Activated CD8-positive, alpha-beta T cell treated with anti-CD3 and anti-CD28 coated beads for 36 hours (primary cell): Measurements from ENCODE around the gene MEF2D. TPM values are rescaled to one million over a fixed set of nuclear protein-coding genes. Genes with fewer than 3 reads are reported as not detected.

Source experiments
- ATAC-seq: fragments of 200-7000 bp; cut with Tn5 transposase; one replicate; pipeline ENCODE4 v1.10.0; 2021; ENCODE audit warnings: mild to moderate bottlenecking, moderate library complexity
- CTCF ChIA-PET: fragments of 350-600 bp; sonication (Branson Sonifier 250); formaldehyde crosslinking; loops from one replicate; lab custom pipeline; 2021; ENCODE audit warnings: antibody characterized with exemption; lab: Charles Lee
- POLR2A ChIA-PET: fragments of 350-600 bp; sonication (Branson Sonifier 250); formaldehyde crosslinking; loops from one replicate; lab custom pipeline; 2021; ENCODE audit warnings: antibody characterized with exemption; lab: Charles Lee
- DNase-seq: peaks from one replicate; pipeline ENCODE4 v3.0.0-alpha.2; 2020
- H3K27ac Mint-ChIP-seq: one replicate; pipeline ENCODE4 v1.8.0; 2021; ENCODE audit warnings: mild to moderate bottlenecking, mixed read lengths
- H3K27me3 Mint-ChIP-seq: one replicate; pipeline ENCODE4 v1.8.0; 2021; ENCODE audit warnings: mixed read lengths
- H3K36me3 Mint-ChIP-seq: one replicate; pipeline ENCODE4 v1.8.0; 2021; ENCODE audit warnings: low read depth, mixed read lengths
- H3K4me1 Mint-ChIP-seq: one replicate; pipeline ENCODE4 v1.8.0; 2021; ENCODE audit warnings: low read depth, mixed read lengths
- H3K4me3 Mint-ChIP-seq: one replicate; pipeline ENCODE4 v1.8.0; 2021; ENCODE audit warnings: mild to moderate bottlenecking, moderate library complexity, mixed read lengths
- H3K9me3 Mint-ChIP-seq: one replicate; pipeline ENCODE4 v1.8.0; 2021; ENCODE audit warnings: mixed read lengths
- intact Hi-C: fragments of 100-400 bp; cut with micrococcal nuclease; formaldehyde crosslinking; loops from one replicate; pipeline ENCODE4 v1.10.0; 2022
- total RNA-seq, 2 experiments: library from RNA; stranded (reverse); gene quantifications; one replicate each; pipeline ENCODE4 v1.2.3, GENCODE V29; 2021
- TF ChIP-seq, protein P1 (sequence below): fragments of 200-600 bp; IDR thresholded peaks from one replicate; pipeline ENCODE4 v1.8.0; 2022; ENCODE audit warnings: antibody characterized with exemption, mild to moderate bottlenecking

The MEF2D gene
- total RNA-seq, 2 experiments from 2014 or later: 35.3 to 35.8 TPM

DNA sequence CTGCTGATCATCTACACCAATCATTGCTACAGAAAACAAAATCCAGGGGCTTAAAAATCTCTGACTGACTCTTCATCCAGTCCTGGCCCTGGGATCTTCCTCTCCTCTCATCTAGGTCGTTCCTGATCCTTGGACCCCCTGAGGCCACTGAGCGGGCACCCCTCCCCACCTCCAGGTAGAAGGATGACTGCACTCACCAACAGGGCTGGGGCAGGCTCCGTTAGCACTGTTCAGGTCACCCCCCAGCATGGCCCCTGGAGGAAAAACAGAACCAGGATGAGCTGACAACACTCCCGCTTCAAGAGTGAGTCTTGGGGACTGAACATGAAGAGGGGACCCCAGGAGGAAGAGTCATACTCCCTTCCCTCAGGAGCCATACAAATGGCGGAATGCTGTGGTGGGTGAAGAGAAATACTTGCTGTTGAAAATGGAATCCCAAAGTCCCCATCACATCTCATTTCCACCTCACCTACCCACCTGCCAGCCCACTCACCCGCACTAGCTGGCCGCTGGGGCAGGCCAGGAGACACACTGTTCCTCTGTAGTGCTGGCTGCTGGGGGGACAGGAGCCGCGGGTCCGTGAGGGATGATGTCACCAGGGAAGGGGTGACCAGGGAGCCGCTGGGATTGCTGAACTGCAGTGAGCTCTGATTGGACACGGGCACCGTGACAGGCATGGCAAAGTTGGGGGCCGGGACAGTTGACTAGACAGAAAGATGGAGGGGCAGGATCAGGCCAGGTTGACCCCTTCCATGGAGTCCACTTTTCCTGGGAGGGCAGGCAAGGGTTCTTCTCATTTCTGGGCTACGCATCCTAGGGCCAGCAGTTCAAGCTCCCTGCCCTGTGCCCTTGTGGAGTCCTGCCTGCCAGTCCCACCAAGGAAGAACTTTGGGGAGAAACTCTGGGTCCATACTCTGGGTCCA, 21.2 kb downstream of the MEF2D start:
- Mint-ChIP-seq H3K27ac (peak overlapping the region; percentile 22), H3K4me3 (no peak overlapping the region), H3K4me1 (peaks cover 58% of the 10 kb centered on the region), H3K36me3 (peaks cover 57% of the 10 kb centered on the region), H3K27me3 (no peaks in the 10 kb centered on the region), H3K9me3 (no peaks in the 10 kb centered on the region)
- POLR2A ChIA-PET: interaction anchor here (2.0 to 15.0 kb wide), 3 partner anchors 8 to 45 kb away, joined by 7 to 245 read pairs (median 7); partner anchors contain the start of gene MEF2D
- CTCF ChIA-PET: interaction anchor here (1.1 to 14.3 kb wide), 7 partner anchors 12 to 112 kb away, joined by 3 to 220 read pairs (median 14); partner anchors contain the start of genes MEF2D and NAXE
- no peak for DNase-seq
- no peak for ATAC-seq
- intact Hi-C loops: loop anchor here (1.0 kb wide), 1 partner anchor 129 kb away; no protein-coding TSS in a partner anchor
- TF ChIP-seq, protein P1, sequence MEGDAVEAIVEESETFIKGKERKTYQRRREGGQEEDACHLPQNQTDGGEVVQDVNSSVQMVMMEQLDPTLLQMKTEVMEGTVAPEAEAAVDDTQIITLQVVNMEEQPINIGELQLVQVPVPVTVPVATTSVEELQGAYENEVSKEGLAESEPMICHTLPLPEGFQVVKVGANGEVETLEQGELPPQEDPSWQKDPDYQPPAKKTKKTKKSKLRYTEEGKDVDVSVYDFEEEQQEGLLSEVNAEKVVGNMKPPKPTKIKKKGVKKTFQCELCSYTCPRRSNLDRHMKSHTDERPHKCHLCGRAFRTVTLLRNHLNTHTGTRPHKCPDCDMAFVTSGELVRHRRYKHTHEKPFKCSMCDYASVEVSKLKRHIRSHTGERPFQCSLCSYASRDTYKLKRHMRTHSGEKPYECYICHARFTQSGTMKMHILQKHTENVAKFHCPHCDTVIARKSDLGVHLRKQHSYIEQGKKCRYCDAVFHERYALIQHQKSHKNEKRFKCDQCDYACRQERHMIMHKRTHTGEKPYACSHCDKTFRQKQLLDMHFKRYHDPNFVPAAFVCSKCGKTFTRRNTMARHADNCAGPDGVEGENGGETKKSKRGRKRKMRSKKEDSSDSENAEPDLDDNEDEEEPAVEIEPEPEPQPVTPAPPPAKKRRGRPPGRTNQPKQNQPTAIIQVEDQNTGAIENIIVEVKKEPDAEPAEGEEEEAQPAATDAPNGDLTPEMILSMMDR: no peak

DNA sequence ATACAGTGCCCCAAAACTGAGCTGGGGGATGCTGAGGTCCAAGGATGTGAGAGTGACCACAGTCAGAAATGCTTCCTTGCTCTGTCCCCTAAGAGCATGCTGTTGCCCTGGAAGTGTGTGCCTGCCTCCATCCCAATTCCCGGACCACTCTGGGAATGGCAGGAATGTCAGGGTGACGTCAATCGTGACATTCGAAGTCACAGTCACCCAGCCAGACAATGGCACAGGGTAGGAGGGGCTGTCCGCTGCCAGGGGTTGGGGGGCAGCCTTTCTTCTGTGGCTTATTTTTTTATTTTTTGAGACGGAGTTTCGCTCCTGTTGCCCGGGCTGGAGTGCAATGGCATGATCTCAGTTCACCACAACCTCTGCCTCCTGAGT, 22.3 kb downstream of the MEF2D start:
- ATAC-seq (no peak), DNase-seq (no peak)
- CTCF ChIA-PET: no interaction called here
- Mint-ChIP-seq H3K27me3 (no peaks in the 10 kb centered on the region), H3K4me3 (no peak overlapping the region), H3K9me3 (no peaks in the 10 kb centered on the region), H3K27ac (peak overlapping the region; percentile 23), H3K36me3 (peaks cover 66% of the 10 kb centered on the region), H3K4me1 (peaks cover 57% of the 10 kb centered on the region)
- POLR2A ChIA-PET: interaction anchor here (0.8 to 1.2 kb wide), 2 partner anchors 21 to 23 kb away, joined by 4 read pairs; no protein-coding TSS in a partner anchor
- TF ChIP-seq, protein P1: no peak
- intact Hi-C loops: no loop called here

DNA sequence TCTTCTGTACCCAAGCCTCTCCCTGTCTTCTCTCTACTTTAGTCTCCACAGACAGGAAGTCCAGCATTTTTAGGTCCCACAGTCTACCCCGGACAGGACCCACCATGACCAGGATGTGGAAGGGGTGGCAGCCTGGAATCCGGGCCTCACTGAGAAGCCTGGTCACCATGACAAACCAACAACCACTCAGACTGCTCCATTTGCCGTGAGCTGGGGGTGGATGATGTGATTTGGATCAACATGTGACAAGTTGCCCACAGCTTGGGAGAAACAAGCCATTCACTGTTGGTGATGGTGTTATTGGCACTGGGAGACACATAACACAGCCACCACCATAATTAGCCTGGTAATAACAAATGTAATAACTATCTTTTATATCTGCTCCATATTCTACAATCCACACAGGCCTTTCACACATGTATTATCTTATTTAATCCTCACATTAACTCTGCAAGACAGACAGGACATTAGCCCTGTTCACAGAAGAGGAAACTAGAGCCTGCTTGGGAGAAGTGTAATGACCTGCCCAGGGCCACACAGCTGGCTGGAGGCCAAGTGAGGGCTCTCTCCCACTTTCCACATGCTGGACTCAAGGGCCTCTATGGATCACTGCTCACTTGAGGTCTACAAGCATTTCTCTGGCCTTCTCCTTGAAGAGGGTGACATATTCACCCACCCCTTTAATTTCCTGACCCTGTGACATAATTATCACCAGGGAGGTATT, 22.9 kb downstream of the MEF2D start:
- ATAC-seq (no peak), DNase-seq (no peak)
- intact Hi-C loops: no loop called here
- POLR2A ChIA-PET: interaction anchor here (0.8 to 1.3 kb wide), 4 partner anchors 12 to 69 kb away, joined by 3 to 4 read pairs (median 4); no protein-coding TSS in a partner anchor
- no peaks in the 10 kb centered on the region for H3K27me3 Mint-ChIP-seq
- H3K36me3 Mint-ChIP-seq: peaks cover 67% of the 10 kb centered on the region
- peaks cover 56% of the 10 kb centered on the region for H3K4me1 Mint-ChIP-seq
- no peak overlapping the region for H3K4me3 Mint-ChIP-seq
- no peaks in the 10 kb centered on the region for H3K9me3 Mint-ChIP-seq
- TF ChIP-seq, protein P1: no peak
- peak overlapping the region; percentile 23 for H3K27ac Mint-ChIP-seq
- CTCF ChIA-PET: interaction anchor here (1.8 to 2.0 kb wide), 2 partner anchors 27 to 92 kb away, joined by 6 to 10 read pairs; no protein-coding TSS in a partner anchor

DNA sequence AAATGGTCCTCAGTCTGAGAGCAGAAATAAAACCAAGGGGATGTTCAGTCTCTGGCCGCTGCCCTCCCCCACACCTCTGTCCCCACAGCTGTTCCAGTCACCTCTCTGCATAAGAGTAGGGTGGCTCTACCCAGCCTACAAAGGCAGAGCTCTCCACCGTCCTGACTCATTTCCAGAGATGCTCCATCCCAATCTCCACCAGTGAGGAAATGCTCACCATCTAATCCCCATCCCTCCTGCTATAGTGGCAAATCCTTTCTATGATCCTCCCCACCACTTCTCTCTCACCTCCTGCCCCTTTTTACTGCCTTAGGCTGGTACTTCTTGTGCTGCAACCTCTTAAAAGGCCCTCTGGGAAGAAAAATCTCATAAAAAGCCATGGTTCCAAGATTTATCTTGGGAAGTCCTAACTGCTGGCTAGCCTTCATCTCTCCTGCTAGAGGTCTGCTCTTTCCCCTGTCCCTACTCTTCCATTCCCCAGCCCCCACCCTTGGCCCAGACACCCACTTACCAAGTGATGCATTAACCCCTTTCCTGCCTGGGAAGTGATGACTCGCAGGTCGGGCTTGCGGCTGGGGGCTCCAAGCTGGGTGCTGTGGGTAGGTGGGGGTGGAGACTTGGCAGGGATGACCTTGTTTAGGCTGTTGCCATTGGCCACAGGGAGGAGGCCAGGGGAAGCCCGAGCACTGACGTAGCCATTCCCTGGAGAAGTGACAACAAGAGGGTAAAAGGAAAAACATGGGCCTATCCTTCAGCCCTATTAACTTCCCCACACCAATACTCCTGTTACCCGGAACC, 23.9 kb downstream of the MEF2D start:
- POLR2A ChIA-PET: interaction anchor here (0.9 to 1.3 kb wide), 6 partner anchors 8 to 124 kb away, joined by 3 to 5 read pairs (median 3); partner anchors contain the start of gene GPATCH4
- H3K27ac Mint-ChIP-seq: peak overlapping the region; percentile 23
- H3K9me3 Mint-ChIP-seq: no peaks in the 10 kb centered on the region
- CTCF ChIA-PET: interaction anchor here (1.8 to 2.0 kb wide), 2 partner anchors 28 to 91 kb away, joined by 6 to 10 read pairs; no protein-coding TSS in a partner anchor
- H3K4me1 Mint-ChIP-seq: peaks cover 46% of the 10 kb centered on the region
- ATAC-seq: peak; percentile 21
- intact Hi-C loops: no loop called here
- TF ChIP-seq, protein P1: no peak
- H3K36me3 Mint-ChIP-seq: peaks cover 62% of the 10 kb centered on the region
- H3K4me3 Mint-ChIP-seq: no peak overlapping the region
- DNase-seq: peak; percentile 54
- no peaks in the 10 kb centered on the region for H3K27me3 Mint-ChIP-seq
